Measurements from ENCODE around the gene CEP112. TPM values are rescaled to one million over a fixed set of nuclear protein-coding genes. Genes with fewer than 3 reads are reported as not detected.

Gene CEP112
- polyA plus RNA-seq, 1 donor: 4.4 TPM

GRCh38 chr17:66207936-66208335 lies 16.0 kb upstream of the CEP112 start:
- Histone ChIP-seq H3K4me1 (ENCODE audit: control insufficient read depth, insufficient read depth, low read length) (no peaks in the 10 kb centered on the region), H3K27me3 (ENCODE audit: control insufficient read depth, insufficient read depth, low read length) (no peaks in the 10 kb centered on the region), H3K9me3 (ENCODE audit: control insufficient read depth, low read depth, low read length) (no peaks in the 10 kb centered on the region), H3K27ac (ENCODE audit: low read length) (no peak overlapping the region), H3K36me3 (ENCODE audit: control insufficient read depth, insufficient read depth, low read length) (no peaks in the 10 kb centered on the region), H3K4me3 (ENCODE audit: low read length) (no peak overlapping the region)
- no peak for DNase-seq

GRCh38 chr17:66203274-66204015 lies 11.5 kb upstream of the CEP112 start:
- DNase-seq: no peak
- Histone ChIP-seq H3K9me3 (ENCODE audit: control insufficient read depth, low read depth, low read length) (no peaks in the 10 kb centered on the region), H3K4me1 (ENCODE audit: control insufficient read depth, insufficient read depth, low read length) (no peaks in the 10 kb centered on the region), H3K27ac (ENCODE audit: low read length) (no peak overlapping the region), H3K36me3 (ENCODE audit: control insufficient read depth, insufficient read depth, low read length) (no peaks in the 10 kb centered on the region), H3K4me3 (ENCODE audit: low read length) (no peak overlapping the region), H3K27me3 (ENCODE audit: control insufficient read depth, insufficient read depth, low read length) (no peaks in the 10 kb centered on the region)
- no CpG with 5 or more reads among the region's 8 CpGs for WGBS (ENCODE audit: insufficient coverage, low lambda C conversion rate)

- Histone ChIP-seq H3K4me3 (ENCODE audit: low read length) (no peak overlapping the region), H3K9me3 (ENCODE audit: control insufficient read depth, low read depth, low read length) (no peaks in the 10 kb centered on the region), H3K36me3 (ENCODE audit: control insufficient read depth, insufficient read depth, low read length) (no peaks in the 10 kb centered on the region), H3K4me1 (ENCODE audit: control insufficient read depth, insufficient read depth, low read length) (no peaks in the 10 kb centered on the region), H3K27me3 (ENCODE audit: control insufficient read depth, insufficient read depth, low read length) (no peaks in the 10 kb centered on the region), H3K27ac (ENCODE audit: low read length) (no peak overlapping the region)
- WGBS (ENCODE audit: insufficient coverage, low lambda C conversion rate): no CpG with 5 or more reads among the region's 3 CpGs
- peak; percentile 63 to 78 for DNase-seq
Observed at GRCh38 chr17:66200685-66201092, 8.8 kb upstream of the CEP112 start.

GRCh38 chr17:66198242-66198641 lies 6.3 kb upstream of the CEP112 start:
- no peaks in the 10 kb centered on the region for H3K4me1 ChIP-seq (ENCODE audit: control insufficient read depth, insufficient read depth, low read length)
- H3K9me3 ChIP-seq (ENCODE audit: control insufficient read depth, low read depth, low read length): no peaks in the 10 kb centered on the region
- H3K27me3 ChIP-seq (ENCODE audit: control insufficient read depth, insufficient read depth, low read length): no peaks in the 10 kb centered on the region
- WGBS (ENCODE audit: insufficient coverage, low lambda C conversion rate): no CpG with 5 or more reads among the region's 8 CpGs
- no peaks in the 10 kb centered on the region for H3K36me3 ChIP-seq (ENCODE audit: control insufficient read depth, insufficient read depth, low read length)
- no peak overlapping the region for H3K4me3 ChIP-seq (ENCODE audit: low read length)
- DNase-seq: no peak
- no peak overlapping the region for H3K27ac ChIP-seq (ENCODE audit: low read length)

GRCh38 chr17:66192378-66192687 lies 400 bp upstream of the CEP112 start:
- H3K4me3 ChIP-seq (ENCODE audit: low read length): peak overlapping the region; percentile 60
- H3K36me3 ChIP-seq (ENCODE audit: control insufficient read depth, insufficient read depth, low read length): no peaks in the 10 kb centered on the region
- H3K27ac ChIP-seq (ENCODE audit: low read length): no peak overlapping the region
- no peak for DNase-seq
- H3K27me3 ChIP-seq (ENCODE audit: control insufficient read depth, insufficient read depth, low read length): no peaks in the 10 kb centered on the region
- H3K9me3 ChIP-seq (ENCODE audit: control insufficient read depth, low read depth, low read length): no peaks in the 10 kb centered on the region
- WGBS (ENCODE audit: insufficient coverage, low lambda C conversion rate): no CpG with 5 or more reads among the region's 10 CpGs
- H3K4me1 ChIP-seq (ENCODE audit: control insufficient read depth, insufficient read depth, low read length): no peaks in the 10 kb centered on the region

GRCh38 chr17:66190738-66191592 lies 968 bp downstream of the CEP112 start:
- peak in 1 of 2 donors; percentile 44 for DNase-seq
- no peaks in the 10 kb centered on the region for H3K36me3 ChIP-seq (ENCODE audit: control insufficient read depth, insufficient read depth, low read length)
- H3K27ac ChIP-seq (ENCODE audit: low read length): peak overlapping the region; percentile 3
- peak overlapping the region; percentile 60 for H3K4me3 ChIP-seq (ENCODE audit: low read length)
- H3K4me1 ChIP-seq (ENCODE audit: control insufficient read depth, insufficient read depth, low read length): no peaks in the 10 kb centered on the region
- H3K9me3 ChIP-seq (ENCODE audit: control insufficient read depth, low read depth, low read length): no peaks in the 10 kb centered on the region
- H3K27me3 ChIP-seq (ENCODE audit: control insufficient read depth, insufficient read depth, low read length): no peaks in the 10 kb centered on the region
- WGBS (ENCODE audit: insufficient coverage, low lambda C conversion rate): 35% methylated on average over 2 of the region's 16 CpGs

- H3K4me3 ChIP-seq (ENCODE audit: low read length): no peak overlapping the region
- no peaks in the 10 kb centered on the region for H3K4me1 ChIP-seq (ENCODE audit: control insufficient read depth, insufficient read depth, low read length)
- H3K27ac ChIP-seq (ENCODE audit: low read length): no peak overlapping the region
- no peaks in the 10 kb centered on the region for H3K9me3 ChIP-seq (ENCODE audit: control insufficient read depth, low read depth, low read length)
- H3K27me3 ChIP-seq (ENCODE audit: control insufficient read depth, insufficient read depth, low read length): no peaks in the 10 kb centered on the region
- WGBS (ENCODE audit: insufficient coverage, low lambda C conversion rate): 100% methylated on average over 1 of the region's 2 CpGs
- no peaks in the 10 kb centered on the region for H3K36me3 ChIP-seq (ENCODE audit: control insufficient read depth, insufficient read depth, low read length)
- no peak for DNase-seq
Observed at GRCh38 chr17:66187718-66188117, 4.2 kb downstream of the CEP112 start.

GRCh38 chr17:66185862-66186261 lies 6.1 kb downstream of the CEP112 start:
- H3K4me1 ChIP-seq (ENCODE audit: control insufficient read depth, insufficient read depth, low read length): no peaks in the 10 kb centered on the region
- H3K4me3 ChIP-seq (ENCODE audit: low read length): no peak overlapping the region
- H3K27ac ChIP-seq (ENCODE audit: low read length): no peak overlapping the region
- H3K36me3 ChIP-seq (ENCODE audit: control insufficient read depth, insufficient read depth, low read length): no peaks in the 10 kb centered on the region
- H3K9me3 ChIP-seq (ENCODE audit: control insufficient read depth, low read depth, low read length): no peaks in the 10 kb centered on the region
- H3K27me3 ChIP-seq (ENCODE audit: control insufficient read depth, insufficient read depth, low read length): no peaks in the 10 kb centered on the region
- no peak for DNase-seq
- WGBS (ENCODE audit: insufficient coverage, low lambda C conversion rate): 90% methylated on average over 3 of the region's 4 CpGs

- no peaks in the 10 kb centered on the region for H3K9me3 ChIP-seq (ENCODE audit: control insufficient read depth, low read depth, low read length)
- H3K27me3 ChIP-seq (ENCODE audit: control insufficient read depth, insufficient read depth, low read length): no peaks in the 10 kb centered on the region
- no peak for DNase-seq
- no peaks in the 10 kb centered on the region for H3K4me1 ChIP-seq (ENCODE audit: control insufficient read depth, insufficient read depth, low read length)
- WGBS (ENCODE audit: insufficient coverage, low lambda C conversion rate): 100% methylated on average over 1 of the region's 1 CpG
- H3K27ac ChIP-seq (ENCODE audit: low read length): no peak overlapping the region
- no peak overlapping the region for H3K4me3 ChIP-seq (ENCODE audit: low read length)
- no peaks in the 10 kb centered on the region for H3K36me3 ChIP-seq (ENCODE audit: control insufficient read depth, insufficient read depth, low read length)
Observed at GRCh38 chr17:66184392-66184791, 7.5 kb downstream of the CEP112 start.

GRCh38 chr17:66183529-66183928 lies 8.4 kb downstream of the CEP112 start:
- H3K27me3 ChIP-seq (ENCODE audit: control insufficient read depth, insufficient read depth, low read length): no peaks in the 10 kb centered on the region
- H3K36me3 ChIP-seq (ENCODE audit: control insufficient read depth, insufficient read depth, low read length): no peaks in the 10 kb centered on the region
- DNase-seq: no peak
- H3K4me1 ChIP-seq (ENCODE audit: control insufficient read depth, insufficient read depth, low read length): no peaks in the 10 kb centered on the region
- no peak overlapping the region for H3K4me3 ChIP-seq (ENCODE audit: low read length)
- H3K9me3 ChIP-seq (ENCODE audit: control insufficient read depth, low read depth, low read length): no peaks in the 10 kb centered on the region
- no peak overlapping the region for H3K27ac ChIP-seq (ENCODE audit: low read length)

- H3K27ac ChIP-seq (ENCODE audit: low read length): no peak overlapping the region
- no peaks in the 10 kb centered on the region for H3K4me1 ChIP-seq (ENCODE audit: control insufficient read depth, insufficient read depth, low read length)
- H3K27me3 ChIP-seq (ENCODE audit: control insufficient read depth, insufficient read depth, low read length): no peaks in the 10 kb centered on the region
- no peak for DNase-seq
- no peaks in the 10 kb centered on the region for H3K9me3 ChIP-seq (ENCODE audit: control insufficient read depth, low read depth, low read length)
- H3K36me3 ChIP-seq (ENCODE audit: control insufficient read depth, insufficient read depth, low read length): no peaks in the 10 kb centered on the region
- H3K4me3 ChIP-seq (ENCODE audit: low read length): no peak overlapping the region
- WGBS (ENCODE audit: insufficient coverage, low lambda C conversion rate): 100% methylated on average over 4 of the region's 4 CpGs
Observed at GRCh38 chr17:66178642-66179041, 13.3 kb downstream of the CEP112 start.
